H1 (cell line): ENCODE results near the gene ITGB2. TPM values are rescaled to one million over a fixed set of nuclear protein-coding genes. Genes with fewer than 3 reads are reported as not detected.

ENCODE experiments used
- KDM1A ChIP-seq: fragments of 200-600, 300-600 bp; sonication (generic); IDR thresholded peaks from 2 replicates; pipeline ENCODE4 v1.7.1; 2016; ENCODE audit warnings: mild to moderate bottlenecking, low read length, borderline replicate concordance
- PHF8 ChIP-seq: fragments of 200-600 bp; sonication (generic); conservative IDR thresholded peaks from 2 replicates; pipeline ENCODE4 v1.7.1; 2012; ENCODE audit warnings: low read depth, mild to moderate bottlenecking, inconsistent platforms, low read length, moderate library complexity
- polyA plus RNA-seq, 7 experiments: library from polyadenylated mRNA; depleted of rRNA in 3 of 7; stranded (reverse) in 5 of 7; unstranded in 2 of 7; fragments of >200 nt in 5 of 7; fragments of 200-250 nt in 2 of 7; gene quantifications; 1 replicate in 5 of 7; 2 replicates in 1 of 7; 4 replicates in 1 of 7; pipeline versions ENCODE4 v1.2.1 to v1.2.3, GENCODE V29; 2011 to 2013; ENCODE audit warnings: missing spikeins in 2 of 7, mixed read lengths in 2 of 7
- total RNA-seq: library from RNA; stranded (reverse); fragmentation: NEBNext Ultra II Directional; extraction: Animal tissue kit (Norgen Biotek cat#: 25700); gene quantifications from 2 replicates; pipeline ENCODE4 v1.2.1, GENCODE V29; 2021

ITGB2 gene
- total and polyA plus RNA-seq, 2 of the 8 experiments (the other 6 are each of a cell fraction or from before 2014, with no cell fraction given) = 0.24 to 0.63 TPM

DNA sequence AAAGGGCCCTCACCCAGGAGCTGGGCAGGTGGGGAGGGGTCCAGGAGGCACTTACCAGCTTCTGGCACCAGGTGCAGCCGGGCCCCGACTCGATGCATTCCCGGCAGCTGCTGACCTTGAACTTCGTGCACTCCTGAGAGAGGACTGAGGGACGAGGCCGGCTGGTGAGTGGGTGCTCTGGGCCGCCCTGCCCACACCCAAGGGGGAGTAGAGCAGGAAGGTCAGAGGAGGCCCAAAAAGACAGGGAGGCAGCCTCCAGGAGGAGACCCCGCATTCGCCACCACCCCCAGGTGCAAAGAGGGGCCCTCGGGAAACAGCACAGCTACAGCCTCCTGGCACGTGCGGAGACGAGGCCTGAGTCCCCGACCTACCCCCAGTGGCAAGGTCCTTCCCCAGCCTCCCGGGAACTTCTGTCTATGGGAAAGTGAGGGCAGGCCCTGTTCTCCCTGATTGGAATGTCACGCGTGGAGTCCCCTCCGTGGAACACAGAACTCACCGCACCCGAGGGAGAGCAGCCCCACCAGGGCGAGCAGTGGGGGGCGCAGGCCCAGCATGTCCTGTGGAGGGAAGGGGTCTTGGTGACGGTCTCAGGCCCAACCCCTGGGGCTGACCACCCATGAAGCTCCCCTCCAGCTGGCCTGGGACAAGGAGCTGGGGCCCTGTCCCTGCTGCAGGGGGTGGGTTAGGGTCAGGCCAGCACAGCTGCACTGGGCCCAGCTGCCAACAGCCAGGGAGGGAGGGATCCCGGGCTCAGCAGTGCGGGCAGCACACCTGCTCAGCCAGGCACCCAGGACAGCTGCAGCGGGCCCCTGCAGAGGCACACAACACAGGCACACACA is 10.3 kb downstream of the ITGB2 start (continued):
- no peak for TF ChIP-seq PHF8
- no peak for TF ChIP-seq KDM1A
